Neuron (in vitro differentiated cells): Measurements from ENCODE around the gene SETD4.

Experiments used
- H2AFZ ChIP-seq: one replicate; pipeline ENCODE4 v1.6.1; 2013; ENCODE audit warnings: low read depth, mild to moderate bottlenecking, inconsistent platforms, low read length, moderate library complexity
- H3K27me3 ChIP-seq: one replicate; pipeline ENCODE4 v1.6.1; 2013; ENCODE audit warnings: low read length; ENCODE audit not compliant: insufficient read depth
- H3K36me3 ChIP-seq: one replicate; pipeline ENCODE4 v1.6.1; 2013; ENCODE audit warnings: low read length; ENCODE audit not compliant: insufficient read depth
- H3K4me1 ChIP-seq: one replicate; pipeline ENCODE4 v1.6.1; 2013; ENCODE audit warnings: low read length; ENCODE audit not compliant: insufficient read depth
- H3K4me3 ChIP-seq: 2 replicates; pipeline ENCODE4 v1.5.1; 2013; ENCODE audit warnings: mild to moderate bottlenecking, low read length, moderate library complexity
- H3K9me3 ChIP-seq: one replicate; pipeline ENCODE4 v1.6.1; 2013; ENCODE audit warnings: low read length

SETD4 gene

DNA sequence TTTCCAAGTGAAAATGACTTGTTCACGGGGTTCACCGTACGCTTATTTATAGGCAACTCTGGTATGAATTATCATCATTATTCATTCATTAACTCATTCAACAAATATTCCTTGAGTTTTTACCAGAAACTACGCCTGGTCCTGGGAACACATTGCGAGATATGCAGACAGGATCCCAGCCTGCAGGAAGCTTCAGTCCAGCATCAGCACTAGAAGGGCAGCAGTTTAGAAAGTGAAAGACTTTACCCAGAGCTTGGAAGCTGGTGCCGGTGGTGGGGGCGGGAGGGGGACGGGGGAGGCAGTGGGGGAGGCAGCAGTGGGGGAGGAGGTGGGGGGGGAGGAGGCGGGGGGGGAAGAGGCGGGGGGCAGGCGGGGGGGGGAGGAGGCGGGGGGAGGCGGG is 55.9 kb downstream of the SETD4 start:
- H2AFZ ChIP-seq, result no peak overlapping the region
- no peak overlapping the region for H3K4me3 ChIP-seq
- H3K27me3 ChIP-seq, result peaks cover 3% of the 10 kb centered on the region
- H3K36me3 ChIP-seq, result no peaks in the 10 kb centered on the region
- no peaks in the 10 kb centered on the region for H3K9me3 ChIP-seq
- no peaks in the 10 kb centered on the region for H3K4me1 ChIP-seq

DNA sequence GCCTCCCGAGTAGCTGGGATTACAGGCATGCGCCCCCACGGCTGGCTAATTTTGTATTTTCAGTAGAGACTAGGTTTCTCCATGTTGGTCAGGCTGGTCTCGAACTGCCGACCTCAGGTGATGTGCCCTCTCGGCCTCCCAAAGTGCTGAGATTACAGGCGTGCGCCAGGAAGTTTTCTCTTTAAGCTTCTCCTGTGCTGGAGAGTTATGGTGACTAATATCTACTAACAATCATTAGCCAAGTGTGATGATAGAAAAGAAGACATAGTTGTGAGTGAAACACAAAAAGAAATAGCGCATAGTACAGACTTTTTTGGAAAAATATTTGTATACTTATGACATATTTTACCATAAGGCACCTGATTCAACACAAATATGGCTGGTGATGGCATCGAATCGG is 56.5 kb downstream of the SETD4 start:
- H2AFZ ChIP-seq, result no peak overlapping the region
- H3K36me3 ChIP-seq, result no peaks in the 10 kb centered on the region
- H3K4me1 ChIP-seq, result no peaks in the 10 kb centered on the region
- H3K4me3 ChIP-seq, result no peak overlapping the region
- H3K27me3 ChIP-seq, result peaks cover 3% of the 10 kb centered on the region
- H3K9me3 ChIP-seq, result no peaks in the 10 kb centered on the region

DNA sequence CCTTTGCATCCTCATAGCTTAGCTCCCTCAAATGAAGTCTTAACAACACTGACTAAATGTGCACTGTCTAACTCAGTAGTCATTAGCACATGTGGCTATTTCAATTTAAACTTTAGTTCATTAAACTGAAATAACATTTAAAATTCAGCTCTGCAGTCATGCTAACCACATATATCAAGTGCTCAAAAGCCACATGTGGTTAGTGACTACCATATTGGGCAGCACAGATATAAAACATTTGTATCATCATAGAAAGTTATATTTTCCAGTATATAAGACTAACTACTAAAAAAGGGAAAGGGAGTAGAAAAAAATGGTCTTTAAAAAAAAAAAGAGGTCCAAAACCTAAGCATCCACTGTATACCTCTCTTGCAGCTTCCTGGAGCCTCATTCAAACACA is 64.1 kb downstream of the SETD4 start:
- no peaks in the 10 kb centered on the region for H3K9me3 ChIP-seq
- no peak overlapping the region for H3K4me3 ChIP-seq
- no peak overlapping the region for H2AFZ ChIP-seq
- no peaks in the 10 kb centered on the region for H3K4me1 ChIP-seq
- H3K36me3 ChIP-seq, result no peaks in the 10 kb centered on the region
- H3K27me3 ChIP-seq, result no peaks in the 10 kb centered on the region

DNA sequence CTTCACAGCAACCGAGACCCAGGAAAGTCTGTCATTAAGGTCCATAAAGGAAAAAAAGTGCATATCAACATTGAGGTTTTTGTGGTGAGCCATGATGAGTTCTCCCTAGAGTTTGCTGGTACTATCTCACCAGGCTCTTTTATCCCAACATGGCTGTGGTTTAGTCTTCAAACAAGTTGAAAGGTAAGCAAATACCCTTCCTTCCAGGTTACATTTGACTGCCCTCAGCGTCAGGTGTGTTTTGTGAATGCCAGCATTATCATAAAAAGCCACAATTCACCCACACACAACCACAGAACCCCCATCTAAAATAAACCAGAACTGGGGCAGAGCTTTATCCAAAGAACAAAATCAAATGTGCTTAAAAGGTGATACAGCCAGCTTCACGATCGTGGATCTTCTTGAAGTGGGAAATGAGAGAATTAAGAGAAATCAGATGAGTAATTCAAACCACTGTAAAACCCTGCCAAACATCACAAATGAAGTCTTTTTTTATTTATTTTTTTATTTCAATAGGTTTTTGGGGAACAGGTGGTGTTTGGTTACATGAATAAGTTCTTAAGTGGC is 64.7 kb downstream of the SETD4 start:
- H3K27me3 ChIP-seq, result no peaks in the 10 kb centered on the region
- no peak overlapping the region for H2AFZ ChIP-seq
- H3K4me3 ChIP-seq, result no peak overlapping the region
- no peaks in the 10 kb centered on the region for H3K36me3 ChIP-seq
- no peaks in the 10 kb centered on the region for H3K9me3 ChIP-seq
- no peaks in the 10 kb centered on the region for H3K4me1 ChIP-seq

DNA sequence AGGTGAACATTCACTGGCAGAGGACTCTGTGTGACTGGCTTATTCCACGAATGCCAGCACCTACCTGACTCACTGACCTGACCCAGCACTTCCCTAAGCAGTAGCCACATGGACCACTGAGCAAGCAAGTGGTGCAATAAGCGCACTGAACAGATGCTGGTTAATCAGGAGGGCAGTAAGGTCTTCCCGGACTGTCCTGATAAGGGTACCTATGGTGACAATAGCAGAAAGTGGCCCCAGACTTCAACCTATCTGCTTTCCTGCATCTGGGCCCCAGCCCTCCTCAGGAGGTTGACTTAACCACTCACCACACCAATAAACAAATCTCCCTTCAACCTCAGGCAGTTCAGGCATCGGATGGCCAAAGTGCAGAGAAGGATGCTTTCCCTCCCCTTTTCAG is 65.7 kb downstream of the SETD4 start:
- Histone ChIP-seq H3K36me3 (no peaks in the 10 kb centered on the region), H3K27me3 (no peaks in the 10 kb centered on the region), H3K9me3 (no peaks in the 10 kb centered on the region)

DNA sequence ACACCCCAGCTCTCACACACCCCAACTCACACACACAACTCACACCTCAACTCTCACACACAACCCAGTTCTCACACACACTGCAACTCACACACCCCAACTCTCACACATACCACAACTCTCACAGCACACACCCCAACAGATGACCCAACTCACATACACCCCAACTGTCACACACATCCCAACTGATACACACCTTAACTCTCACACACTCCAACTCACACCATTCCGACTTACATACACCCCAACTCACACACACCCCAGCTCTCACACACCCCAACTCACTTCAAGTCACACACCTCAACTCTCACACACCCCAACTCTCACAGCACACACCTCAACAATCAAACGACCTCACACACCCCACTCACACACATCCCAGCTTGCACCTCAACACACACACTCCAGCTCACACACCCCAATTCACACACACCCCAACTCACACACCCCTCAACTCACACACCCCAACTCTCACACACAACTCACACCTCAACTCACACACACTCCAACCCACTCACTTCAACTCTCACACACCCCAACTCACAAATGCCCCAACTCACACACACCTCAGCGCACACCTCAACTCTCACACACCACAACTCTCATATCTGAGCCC is 66.3 kb downstream of the SETD4 start:
- no peaks in the 10 kb centered on the region for H3K27me3 ChIP-seq
- H3K36me3 ChIP-seq, result no peaks in the 10 kb centered on the region
- no peaks in the 10 kb centered on the region for H3K4me1 ChIP-seq
- no peak overlapping the region for H2AFZ ChIP-seq
- no peak overlapping the region for H3K4me3 ChIP-seq
- H3K9me3 ChIP-seq, result no peaks in the 10 kb centered on the region

More for the DNA sequence above, 65.7 kb downstream of the SETD4 start:
- Histone ChIP-seq H2AFZ (no peak overlapping the region), H3K4me1 (no peaks in the 10 kb centered on the region), H3K4me3 (no peak overlapping the region)

DNA sequence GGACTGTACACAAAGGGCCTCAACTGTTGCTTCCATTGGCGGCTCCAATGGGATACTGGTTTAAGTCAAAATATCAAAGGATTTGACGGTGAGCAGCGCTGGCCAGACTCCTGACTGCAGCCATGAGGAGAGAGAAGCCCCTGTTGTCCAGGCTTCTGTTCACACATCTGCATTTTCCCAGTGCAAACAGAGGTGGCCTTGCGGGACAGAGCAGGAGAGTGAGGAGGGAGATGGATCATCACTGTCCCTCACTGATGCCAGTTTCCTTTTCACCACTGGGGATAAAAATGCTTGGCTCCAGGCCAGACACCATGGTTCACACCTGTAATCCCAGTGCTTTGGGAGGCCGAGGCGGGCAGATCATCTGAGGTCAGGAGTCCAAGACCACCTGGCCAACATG is 69.2 kb downstream of the SETD4 start:
- Histone ChIP-seq H3K4me3 (no peak overlapping the region), H2AFZ (no peak overlapping the region), H3K27me3 (no peaks in the 10 kb centered on the region), H3K4me1 (no peaks in the 10 kb centered on the region), H3K36me3 (no peaks in the 10 kb centered on the region), H3K9me3 (no peaks in the 10 kb centered on the region)

DNA sequence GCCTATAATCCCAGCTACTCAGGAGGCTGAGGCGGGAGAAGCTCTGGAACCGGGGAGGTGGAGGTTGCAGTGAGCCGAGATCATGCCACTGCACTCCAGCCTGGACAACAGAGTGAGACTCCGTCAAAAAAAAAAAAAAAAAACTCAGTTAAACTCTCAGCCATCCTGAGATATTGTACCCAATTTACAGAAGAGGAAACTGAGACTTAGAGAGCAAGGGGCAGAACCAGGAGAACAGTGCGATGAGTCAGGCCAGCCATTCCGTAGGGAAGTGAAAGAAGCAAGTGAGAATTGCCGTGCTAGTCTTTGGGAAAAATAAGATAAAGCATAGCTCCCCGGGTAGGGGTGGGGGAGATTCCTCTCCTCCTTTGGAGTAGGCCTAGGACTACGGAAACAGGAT is 69.7 kb downstream of the SETD4 start:
- Histone ChIP-seq H3K27me3 (no peaks in the 10 kb centered on the region), H3K36me3 (no peaks in the 10 kb centered on the region), H3K9me3 (no peaks in the 10 kb centered on the region), H3K4me1 (no peaks in the 10 kb centered on the region), H2AFZ (no peak overlapping the region), H3K4me3 (no peak overlapping the region)

DNA sequence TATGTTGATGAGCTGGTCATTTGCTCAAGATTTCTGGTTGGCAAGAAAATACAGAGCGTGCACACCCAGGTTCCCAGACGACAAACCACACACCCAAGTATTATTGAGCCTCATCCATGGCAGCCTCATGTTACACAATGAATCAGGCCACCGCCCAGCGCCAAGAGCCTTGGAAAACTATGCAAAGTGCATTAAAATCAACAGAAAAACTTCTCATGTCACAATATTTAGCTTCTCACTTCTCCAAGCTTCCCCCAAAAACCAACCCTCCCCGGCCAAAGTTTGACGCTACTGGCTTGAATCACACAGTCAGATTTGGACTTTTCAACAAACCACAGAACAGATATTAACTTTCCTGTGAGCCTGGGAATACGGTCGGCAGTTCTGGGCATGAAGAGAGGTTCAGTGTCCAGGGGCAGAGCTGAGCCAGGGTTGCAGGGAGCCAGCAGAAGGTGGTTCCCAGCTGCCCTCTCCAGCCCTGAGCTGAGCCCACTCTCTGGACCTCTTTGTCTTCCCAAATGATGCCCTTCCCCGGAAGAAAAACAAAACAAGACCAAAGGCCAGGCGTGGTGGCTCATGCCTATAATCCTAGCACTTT is 71.1 kb downstream of the SETD4 start:
- H3K4me3 ChIP-seq, result no peak overlapping the region
- H3K4me1 ChIP-seq, result no peaks in the 10 kb centered on the region
- no peaks in the 10 kb centered on the region for H3K36me3 ChIP-seq
- H3K9me3 ChIP-seq, result no peaks in the 10 kb centered on the region
- no peak overlapping the region for H2AFZ ChIP-seq
- no peaks in the 10 kb centered on the region for H3K27me3 ChIP-seq

DNA sequence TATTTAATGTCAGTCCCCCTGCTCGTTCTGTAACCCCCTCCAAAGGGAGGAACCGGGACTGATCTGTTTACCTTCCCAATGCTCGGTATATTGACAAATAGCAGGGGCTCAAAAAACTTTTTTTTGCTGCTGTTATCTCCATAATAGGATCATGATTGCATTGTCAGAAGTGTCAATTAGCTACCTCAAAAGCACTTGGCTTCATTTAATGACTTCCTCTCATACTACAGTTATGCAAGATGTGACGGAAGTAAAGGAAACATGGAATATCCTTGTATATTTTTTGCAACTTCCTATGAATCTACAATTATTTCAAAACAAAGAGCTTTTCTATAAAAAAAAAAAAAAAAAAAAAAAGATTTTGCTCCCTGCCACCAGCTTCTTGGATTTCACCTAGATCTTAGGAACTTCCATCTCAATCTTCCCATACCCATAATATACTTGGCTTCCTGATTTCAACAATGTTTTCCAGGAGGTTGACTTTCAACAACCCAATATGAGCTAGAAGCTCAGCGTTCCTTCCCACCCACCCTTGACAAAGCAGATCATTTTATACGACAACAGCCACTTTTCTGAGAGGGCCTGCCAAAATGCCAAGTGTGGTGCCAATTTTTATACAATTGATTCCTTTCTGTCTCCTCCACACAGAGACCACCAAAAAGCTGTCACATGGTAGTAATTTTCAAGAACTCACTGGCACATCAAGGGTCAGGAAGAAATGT is 71.7 kb downstream of the SETD4 start:
- no peaks in the 10 kb centered on the region for H3K36me3 ChIP-seq
- H3K27me3 ChIP-seq, result no peaks in the 10 kb centered on the region
- H3K4me3 ChIP-seq, result no peak overlapping the region
- no peak overlapping the region for H2AFZ ChIP-seq
- no peaks in the 10 kb centered on the region for H3K9me3 ChIP-seq
- no peaks in the 10 kb centered on the region for H3K4me1 ChIP-seq

DNA sequence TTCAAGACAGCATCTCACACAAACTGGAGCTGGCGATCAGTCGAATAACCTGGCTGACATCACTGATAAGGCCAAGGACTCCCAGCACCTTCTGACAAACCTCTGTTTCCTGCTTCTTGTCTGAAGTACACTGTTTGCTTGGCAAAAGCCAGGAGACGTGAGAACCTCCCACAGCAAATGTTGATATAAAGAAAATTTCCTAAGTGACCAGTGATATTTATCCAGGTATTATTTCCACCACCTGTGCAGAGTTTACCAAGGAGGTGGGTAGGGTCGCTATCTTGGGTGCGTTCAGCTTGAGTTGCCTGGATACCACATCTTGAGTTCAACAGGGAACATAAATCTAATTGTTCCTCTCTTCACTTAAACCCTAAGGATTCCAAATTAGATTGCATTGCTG is 72.9 kb downstream of the SETD4 start:
- Histone ChIP-seq H3K4me3 (no peak overlapping the region), H3K27me3 (no peaks in the 10 kb centered on the region), H3K36me3 (no peaks in the 10 kb centered on the region), H3K4me1 (no peaks in the 10 kb centered on the region), H3K9me3 (no peaks in the 10 kb centered on the region), H2AFZ (no peak overlapping the region)

DNA sequence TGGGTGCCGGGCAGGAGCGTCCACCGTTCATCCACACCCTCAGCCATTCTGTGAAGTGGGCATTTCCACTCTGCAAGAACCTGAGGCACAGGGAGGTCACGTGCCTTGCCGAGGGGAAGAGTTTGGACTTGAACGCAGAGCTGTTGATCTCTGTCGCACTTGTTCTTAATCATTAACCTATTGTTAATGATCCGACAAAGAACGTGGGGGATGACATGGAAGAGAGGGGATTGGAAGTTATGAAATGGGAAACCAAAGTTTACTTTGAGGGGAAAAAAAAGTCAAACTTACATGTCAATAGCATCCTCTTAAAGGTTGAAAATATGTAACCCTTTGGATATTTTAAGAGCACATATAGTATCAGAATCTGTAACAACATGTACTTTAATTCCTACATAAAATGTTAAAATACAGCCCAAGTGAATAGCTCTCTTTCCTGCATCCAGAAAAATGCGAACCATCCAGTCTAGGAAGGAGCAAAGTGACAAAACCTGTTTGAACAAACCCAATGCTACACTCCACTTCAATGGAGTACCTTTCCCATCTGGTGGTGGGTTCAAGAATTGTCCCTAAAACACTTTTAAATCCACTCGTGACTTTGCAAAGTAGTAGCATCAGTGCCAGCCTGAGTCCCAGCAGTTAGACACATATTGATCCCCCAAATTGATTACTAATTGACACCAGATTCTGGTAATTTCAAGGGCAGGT is 75.5 kb downstream of the SETD4 start:
- Histone ChIP-seq H3K4me1 (no peaks in the 10 kb centered on the region), H3K36me3 (no peaks in the 10 kb centered on the region), H3K4me3 (no peak overlapping the region), H3K27me3 (no peaks in the 10 kb centered on the region), H2AFZ (no peak overlapping the region), H3K9me3 (no peaks in the 10 kb centered on the region)
